ENCODE data around the gene SFSWAP. TPM values are rescaled to one million over a fixed set of nuclear protein-coding genes. Genes with fewer than 3 reads are reported as not detected.

The SFSWAP gene
- total and polyA plus RNA-seq, 8 donors, result 14.8 to 194 (median 45.2) TPM

DNA sequence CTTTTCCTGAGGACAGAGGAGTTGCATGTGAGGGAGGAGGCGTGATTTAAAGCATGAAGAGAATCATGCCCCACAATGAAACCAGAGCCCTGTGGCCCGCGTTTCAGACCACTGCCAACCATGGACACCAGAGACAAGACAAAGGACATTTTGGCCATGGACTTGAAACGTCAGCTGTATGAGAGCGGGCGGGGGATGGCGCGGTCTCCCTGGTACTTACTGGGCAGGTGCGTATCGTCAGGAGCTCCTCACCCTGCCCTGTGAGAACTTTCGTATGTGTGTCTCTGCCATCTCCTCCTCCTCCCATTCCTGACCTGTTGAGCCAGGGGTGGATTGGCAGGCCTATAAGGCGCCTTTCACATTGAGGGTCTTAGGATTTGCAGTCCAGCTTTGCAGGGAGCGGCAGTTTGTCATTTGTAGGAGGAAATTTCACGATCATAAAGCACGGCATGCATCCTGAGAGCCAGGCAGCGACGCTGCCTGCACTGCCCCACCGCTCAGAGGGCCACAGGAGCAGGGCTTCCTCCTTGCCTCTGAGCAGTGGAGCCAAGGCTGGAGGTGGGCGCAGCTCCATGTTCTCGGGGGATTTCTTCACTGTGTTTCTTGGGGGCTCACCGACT, 22.2 kb downstream of the SFSWAP start:
- Histone ChIP-seq H3K27me3 (no peaks in the 10 kb centered on the region), H3K9me3 (no peaks in the 10 kb centered on the region), H3K36me3 (peaks cover 69 to 95% (median 93%) of the 10 kb centered on the region in 4 donors), H3K4me1 (no peaks in the 10 kb centered on the region), H3K4me3 (no peak overlapping the region), H3K27ac (no peak overlapping the region)
- DNase-seq, result no peak
- TF ChIP-seq POLR2A (IDR thresholded peaks at IDR 0.05) (no peak), CTCF (IDR thresholded peaks at IDR 0.05) (no peak), POLR2AphosphoS5 (IDR thresholded peaks at IDR 0.05) (no peak), EP300 (IDR thresholded peaks at IDR 0.05) (no peak)
- intact Hi-C loops (cut with DNase I; ENCODE audit: low total_unique reads), result no loop called here
- WGBS, 5 donors, result 94 to 98% (median 95%) methylated on average over 18 to 21 of the region's 21 CpGs

DNA sequence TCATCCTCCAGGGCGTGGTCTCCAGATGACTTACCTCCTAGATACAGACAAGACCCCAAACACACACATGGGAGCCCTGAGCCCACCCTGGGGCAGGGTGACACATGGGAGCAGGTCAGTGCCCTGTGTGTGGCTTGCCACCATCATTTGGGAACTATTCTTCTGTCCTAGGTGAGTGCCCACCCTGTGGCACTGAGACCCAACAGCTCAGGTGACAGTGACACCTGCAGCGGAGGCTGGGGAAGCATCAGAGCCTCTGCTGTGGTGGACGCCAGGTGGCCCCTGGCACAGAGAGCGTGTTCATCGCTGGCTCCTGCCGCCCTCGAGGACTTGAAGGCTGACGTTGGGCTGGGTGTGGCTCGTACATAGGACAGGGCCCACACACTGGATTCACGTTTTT, 23.0 kb downstream of the SFSWAP start:
- intact Hi-C loops (cut with DNase I; ENCODE audit: low total_unique reads), result no loop called here
- Histone ChIP-seq H3K27me3 (no peaks in the 10 kb centered on the region), H3K9me3 (no peaks in the 10 kb centered on the region), H3K27ac (no peak overlapping the region), H3K4me1 (no peaks in the 10 kb centered on the region), H3K4me3 (no peak overlapping the region), H3K36me3 (peaks cover 61 to 91% (median 88%) of the 10 kb centered on the region in 4 donors)
- 82 to 92% (median 88%) methylated on average over 8 to 10 of the region's 10 CpGs for WGBS, 5 donors
- TF ChIP-seq EP300 (IDR thresholded peaks at IDR 0.05), result no peak
- no peak for DNase-seq

DNA sequence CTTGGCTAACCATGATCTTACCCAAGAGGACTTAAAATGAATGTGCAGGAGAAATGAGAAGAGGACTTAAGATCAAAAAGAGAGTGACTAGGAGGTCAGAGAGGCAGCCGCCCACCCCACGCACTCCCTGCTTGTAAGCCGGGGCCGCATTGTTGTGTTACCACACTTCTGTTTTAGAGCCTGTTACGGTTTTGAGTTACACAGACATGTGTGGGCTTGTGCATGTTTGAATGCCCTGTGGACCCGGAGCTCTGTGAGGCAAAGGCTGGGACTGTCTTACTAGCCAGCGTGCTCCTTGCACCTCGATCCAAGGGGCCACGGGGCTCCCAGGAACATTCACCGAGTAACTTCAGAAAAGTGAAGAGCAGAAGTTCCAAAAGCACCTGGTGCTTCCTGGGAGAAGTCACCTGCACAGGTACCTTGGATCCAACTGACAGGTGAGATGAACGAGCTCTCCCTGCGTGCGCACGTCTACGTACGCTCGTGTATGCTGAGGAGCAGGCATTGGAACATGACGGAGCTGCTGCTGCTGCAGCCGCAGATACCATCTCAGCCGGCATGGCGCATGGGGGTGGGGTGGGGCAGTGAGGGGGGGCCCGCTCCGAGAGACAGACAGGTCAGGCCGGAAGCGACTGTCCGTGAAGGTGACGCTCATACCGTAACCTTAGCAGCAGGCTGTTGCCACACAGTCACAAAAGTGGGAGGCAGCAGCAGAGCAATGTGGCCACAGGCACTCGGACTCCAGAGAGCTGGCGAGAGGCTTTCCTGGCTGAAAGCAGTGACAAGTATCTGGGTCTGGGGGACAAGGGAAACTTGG, 23.7 kb downstream of the SFSWAP start:
- WGBS, 5 donors, result 94 to 96% (median 95%) methylated on average over 19 to 30 of the region's 30 CpGs
- intact Hi-C loops (cut with DNase I; ENCODE audit: low total_unique reads), result no loop called here
- no peak for DNase-seq
- peaks cover 55 to 91% (median 87%) of the 10 kb centered on the region in 4 donors for H3K36me3 ChIP-seq
- no peaks in the 10 kb centered on the region for H3K9me3 ChIP-seq
- no peak for TF ChIP-seq POLR2A (IDR thresholded peaks at IDR 0.05)
- no peaks in the 10 kb centered on the region for H3K27me3 ChIP-seq
- H3K4me3 ChIP-seq, result no peak overlapping the region
- H3K4me1 ChIP-seq, result no peaks in the 10 kb centered on the region
- H3K27ac ChIP-seq, result no peak overlapping the region

DNA sequence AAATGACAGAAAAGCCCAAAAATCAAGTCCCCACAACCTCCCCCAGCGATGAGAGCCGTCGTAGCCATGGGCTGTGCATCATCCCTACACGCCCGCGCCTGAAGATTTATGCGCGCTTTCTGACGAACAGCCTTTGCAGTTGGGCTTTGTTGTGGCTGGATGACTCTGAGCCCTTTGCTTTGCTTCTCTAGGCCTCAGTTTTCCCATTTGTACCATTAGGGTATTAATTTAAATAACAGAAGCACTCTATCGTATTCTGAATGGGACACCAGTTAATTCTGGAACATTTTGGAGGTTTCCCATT, 24.2 kb downstream of the SFSWAP start:
- intact Hi-C loops (cut with DNase I; ENCODE audit: low total_unique reads), result no loop called here
- WGBS, 5 donors, result 88 to 96% (median 92%) methylated on average over 10 of the region's 10 CpGs
- no peaks in the 10 kb centered on the region for H3K4me1 ChIP-seq
- no peaks in the 10 kb centered on the region for H3K9me3 ChIP-seq
- no peak for DNase-seq
- H3K36me3 ChIP-seq, result peaks cover 53 to 91% (median 87%) of the 10 kb centered on the region in 4 donors
- H3K27me3 ChIP-seq, result no peaks in the 10 kb centered on the region
- TF ChIP-seq CTCF (IDR thresholded peaks at IDR 0.05), result no peak
- TF ChIP-seq EP300 (IDR thresholded peaks at IDR 0.05), result no peak
- no peak for TF ChIP-seq POLR2AphosphoS5 (IDR thresholded peaks at IDR 0.05)
- no peak for TF ChIP-seq POLR2A (IDR thresholded peaks at IDR 0.05)
- H3K27ac ChIP-seq, result no peak overlapping the region
- H3K4me3 ChIP-seq, result no peak overlapping the region

GRCh38 chr12:131735476-131736445, 24.9 kb downstream of the SFSWAP start:
- Histone ChIP-seq H3K9me3 (no peaks in the 10 kb centered on the region), H3K4me3 (no peak overlapping the region), H3K36me3 (peaks cover 52 to 91% (median 87%) of the 10 kb centered on the region in 4 donors), H3K27me3 (no peaks in the 10 kb centered on the region), H3K4me1 (no peaks in the 10 kb centered on the region), H3K27ac (no peak overlapping the region)
- no peak for DNase-seq
- TF ChIP-seq EP300 (IDR thresholded peaks at IDR 0.05), result no peak
- TF ChIP-seq CTCF (IDR thresholded peaks at IDR 0.05), result no peak
- no peak for TF ChIP-seq POLR2A (IDR thresholded peaks at IDR 0.05)
- TF ChIP-seq POLR2AphosphoS5 (IDR thresholded peaks at IDR 0.05), result no peak
- 92 to 97% (median 94%) methylated on average over 15 of the region's 15 CpGs for WGBS, 5 donors
- intact Hi-C loops (cut with DNase I; ENCODE audit: low total_unique reads), result no loop called here

All from stomach (tissue), 9 donors.